Measurements from ENCODE around the gene TOMM70.
A peak's percentile ranks its signal among the peaks of the same experiment; 100 is the strongest.

TOMM70 gene

DNA sequence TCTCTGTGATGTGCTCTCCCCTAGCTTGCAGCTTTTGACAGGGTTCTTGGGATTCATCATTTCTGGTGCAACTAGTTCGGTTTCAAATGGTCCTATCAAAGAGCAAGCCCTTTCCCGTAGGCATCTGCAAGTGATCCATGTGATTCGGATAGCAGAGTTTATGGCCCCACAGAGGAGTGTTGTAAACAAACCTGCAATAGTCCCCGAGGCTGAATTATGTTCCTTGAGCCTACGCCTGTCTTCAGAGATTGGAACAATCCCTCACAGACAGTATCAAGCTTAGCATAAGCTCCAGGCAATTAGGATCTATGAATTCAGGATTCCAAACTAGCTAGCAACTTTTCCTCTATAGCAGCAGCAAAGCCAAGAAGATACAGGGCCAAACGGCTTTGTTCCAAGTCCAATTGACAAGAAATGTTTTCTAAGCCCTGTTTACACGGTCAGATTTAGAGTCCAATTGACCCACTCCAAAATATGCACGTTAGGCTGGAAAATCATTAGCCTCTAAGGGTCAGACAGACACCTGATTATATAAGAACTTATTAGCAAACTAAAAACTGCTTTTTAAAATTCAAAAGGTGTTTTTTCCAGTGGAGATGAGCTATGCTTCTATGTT lies 25.3 kb upstream of the TOMM70 start:
- DNase-seq (ENCODE audit: insufficient read length) (no peak), FAIRE-seq (no peak)
- TF ChIP-seq POLR2AphosphoS5 (IDR thresholded peaks at IDR 0.05; ENCODE audit: low read depth, low read length), result no peak
- no peak for TF ChIP-seq TAF1 (IDR thresholded peaks at IDR 0.05; ENCODE audit: borderline replicate concordance, low read depth, low read length)
- TF ChIP-seq POLR2A (IDR thresholded peaks at IDR 0.05; ENCODE audit: low read depth, low read length), result no peak

DNA sequence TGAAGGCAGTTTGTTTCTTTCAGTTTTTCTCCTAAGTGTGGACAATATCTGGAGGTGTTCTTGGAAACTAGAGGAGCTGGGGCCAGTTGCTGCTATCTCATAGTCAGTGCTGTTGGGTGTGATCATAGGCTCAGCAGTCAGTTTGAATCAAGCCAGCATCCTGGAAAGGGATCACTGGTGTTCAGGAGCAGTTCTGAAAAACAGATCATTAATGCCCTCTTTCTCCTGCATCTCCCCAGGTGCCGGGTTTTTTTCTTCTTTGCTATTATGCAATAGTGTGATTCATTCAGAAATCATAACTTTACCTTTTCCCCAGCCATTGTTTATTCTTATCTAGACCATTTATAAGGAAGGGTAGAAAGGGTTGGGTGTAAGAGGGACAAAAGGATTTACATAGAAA lies 24.4 kb upstream of the TOMM70 start:
- TF ChIP-seq POLR2A (IDR thresholded peaks at IDR 0.05; ENCODE audit: low read depth, low read length), result no peak
- no peak for TF ChIP-seq POLR2AphosphoS5 (IDR thresholded peaks at IDR 0.05; ENCODE audit: low read depth, low read length)
- no peak for TF ChIP-seq TAF1 (IDR thresholded peaks at IDR 0.05; ENCODE audit: borderline replicate concordance, low read depth, low read length)
- no peak for FAIRE-seq

DNA sequence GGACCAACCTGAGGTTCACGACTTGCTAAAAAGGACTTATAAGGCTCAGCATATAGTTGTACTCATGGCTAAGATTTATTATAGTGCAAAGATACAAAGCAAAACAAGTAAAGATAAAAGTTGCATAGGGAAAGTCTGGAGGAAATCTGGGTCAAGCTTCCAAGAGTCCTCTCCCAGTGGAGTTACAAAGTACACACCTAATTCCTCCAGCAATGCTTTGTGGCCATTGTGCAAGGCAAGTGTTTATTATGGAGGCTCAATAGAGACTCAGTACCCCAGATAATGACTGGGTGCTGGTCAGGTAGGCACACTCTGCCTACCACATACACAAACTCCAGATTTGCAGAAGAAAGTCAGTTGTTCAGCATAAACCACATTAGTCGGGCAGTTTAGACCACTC lies 23.4 kb upstream of the TOMM70 start:
- FAIRE-seq, result no peak
- DNase-seq (ENCODE audit: insufficient read length), result no peak
- TF ChIP-seq POLR2A (IDR thresholded peaks at IDR 0.05; ENCODE audit: low read depth, low read length) (no peak), POLR2AphosphoS5 (IDR thresholded peaks at IDR 0.05; ENCODE audit: low read depth, low read length) (no peak), TAF1 (IDR thresholded peaks at IDR 0.05; ENCODE audit: borderline replicate concordance, low read depth, low read length) (no peak)

More for the DNA sequence above, 24.4 kb upstream of the TOMM70 start:
- DNase-seq (ENCODE audit: insufficient read length), result no peak

DNA sequence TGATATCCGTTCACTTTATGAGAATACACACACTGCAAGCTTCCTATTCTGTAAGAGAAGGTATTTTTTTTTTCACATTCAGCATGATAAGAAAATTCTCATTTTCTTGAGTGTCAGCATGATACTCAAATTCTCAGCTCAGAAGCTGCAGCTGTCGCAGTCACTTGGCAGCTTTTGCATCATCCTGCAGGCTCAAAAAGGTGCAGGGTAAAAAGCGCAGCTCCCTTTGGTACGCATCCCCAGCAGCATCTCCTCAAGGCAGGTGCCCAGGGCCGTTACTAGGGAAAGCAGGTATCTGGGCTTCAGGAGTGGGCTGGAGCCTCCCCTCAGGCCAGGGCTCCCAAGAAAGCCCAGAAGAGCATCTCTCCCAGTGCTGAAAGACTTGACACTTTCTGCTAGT lies 22.7 kb upstream of the TOMM70 start:
- TF ChIP-seq POLR2A (IDR thresholded peaks at IDR 0.05; ENCODE audit: low read depth, low read length) (no peak), TAF1 (IDR thresholded peaks at IDR 0.05; ENCODE audit: borderline replicate concordance, low read depth, low read length) (no peak), POLR2AphosphoS5 (IDR thresholded peaks at IDR 0.05; ENCODE audit: low read depth, low read length) (no peak)
- DNase-seq (ENCODE audit: insufficient read length) (no peak), FAIRE-seq (no peak)

DNA sequence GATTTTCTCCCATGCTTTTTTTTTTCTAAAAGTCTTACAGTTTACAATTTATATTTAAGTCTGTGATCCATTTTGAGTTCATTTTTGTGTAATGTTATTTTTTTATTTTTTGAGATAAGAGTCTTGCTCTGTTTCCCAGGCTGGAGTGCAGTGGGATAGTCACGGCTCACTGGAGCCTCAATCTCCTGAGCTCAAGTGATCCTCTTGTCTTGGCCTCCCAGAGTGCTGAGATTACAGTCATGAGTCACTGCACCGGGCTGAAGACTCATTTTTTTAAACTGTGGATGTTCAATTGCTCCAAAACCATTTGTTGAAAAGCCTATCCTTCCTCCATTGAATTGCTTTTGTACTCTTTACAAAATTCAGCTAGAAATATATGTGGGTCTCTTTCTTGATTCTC lies 20.0 kb upstream of the TOMM70 start:
- no peak for FAIRE-seq

DNA sequence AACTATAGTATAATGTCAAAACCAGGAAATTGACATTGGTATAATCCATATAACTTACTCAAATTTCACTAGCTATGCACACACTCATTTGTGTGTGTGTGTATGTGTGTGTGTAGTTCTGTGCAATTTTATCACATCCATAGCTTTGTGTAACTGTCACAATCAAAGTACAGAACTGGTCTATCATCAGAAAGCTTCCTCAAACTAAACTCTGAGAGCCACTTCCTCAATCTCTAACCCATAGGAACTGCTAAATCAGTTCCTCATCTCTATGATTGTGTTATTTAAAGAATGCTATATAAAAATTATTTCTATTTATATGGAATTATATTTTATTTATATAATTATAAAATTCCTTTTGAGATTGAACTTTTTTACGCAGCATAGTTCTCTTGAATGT lies 18.5 kb upstream of the TOMM70 start:
- FAIRE-seq, result peak; percentile 46

More for the DNA sequence above, 20.0 kb upstream of the TOMM70 start:
- no peak for TF ChIP-seq TAF1 (IDR thresholded peaks at IDR 0.05; ENCODE audit: borderline replicate concordance, low read depth, low read length)
- TF ChIP-seq POLR2A (IDR thresholded peaks at IDR 0.05; ENCODE audit: low read depth, low read length), result no peak
- no peak for TF ChIP-seq POLR2AphosphoS5 (IDR thresholded peaks at IDR 0.05; ENCODE audit: low read depth, low read length)
- no peak for DNase-seq (ENCODE audit: insufficient read length)

DNA sequence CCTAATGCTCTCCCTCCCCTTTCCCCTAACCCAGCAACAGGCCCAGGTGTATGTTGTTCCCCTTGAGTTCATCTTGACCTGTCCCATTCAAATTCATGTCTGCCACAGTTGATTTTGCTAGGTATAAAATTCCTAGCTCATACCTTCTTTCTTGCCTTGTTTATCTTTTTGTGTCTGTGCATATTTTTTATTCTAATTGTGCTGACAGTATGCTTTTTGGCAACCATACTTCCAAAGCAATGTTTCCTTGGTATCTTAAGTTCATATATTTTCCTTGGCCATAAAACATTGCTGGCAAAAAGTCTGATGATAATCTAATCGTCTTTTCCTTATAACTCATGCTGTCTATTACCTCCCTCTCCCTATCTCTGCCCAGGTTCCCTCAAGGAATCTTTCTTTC lies 16.0 kb upstream of the TOMM70 start:
- DNase-seq (ENCODE audit: insufficient read length) (no peak), FAIRE-seq (peak; percentile 5)
- TF ChIP-seq POLR2A (IDR thresholded peaks at IDR 0.05; ENCODE audit: low read depth, low read length), result no peak
- TF ChIP-seq TAF1 (IDR thresholded peaks at IDR 0.05; ENCODE audit: borderline replicate concordance, low read depth, low read length), result no peak
- no peak for TF ChIP-seq POLR2AphosphoS5 (IDR thresholded peaks at IDR 0.05; ENCODE audit: low read depth, low read length)

More for the DNA sequence above, 18.5 kb upstream of the TOMM70 start:
- TF ChIP-seq POLR2AphosphoS5 (IDR thresholded peaks at IDR 0.05; ENCODE audit: low read depth, low read length) (no peak), POLR2A (IDR thresholded peaks at IDR 0.05; ENCODE audit: low read depth, low read length) (no peak), TAF1 (IDR thresholded peaks at IDR 0.05; ENCODE audit: borderline replicate concordance, low read depth, low read length) (no peak)
- DNase-seq (ENCODE audit: insufficient read length), result no peak

DNA sequence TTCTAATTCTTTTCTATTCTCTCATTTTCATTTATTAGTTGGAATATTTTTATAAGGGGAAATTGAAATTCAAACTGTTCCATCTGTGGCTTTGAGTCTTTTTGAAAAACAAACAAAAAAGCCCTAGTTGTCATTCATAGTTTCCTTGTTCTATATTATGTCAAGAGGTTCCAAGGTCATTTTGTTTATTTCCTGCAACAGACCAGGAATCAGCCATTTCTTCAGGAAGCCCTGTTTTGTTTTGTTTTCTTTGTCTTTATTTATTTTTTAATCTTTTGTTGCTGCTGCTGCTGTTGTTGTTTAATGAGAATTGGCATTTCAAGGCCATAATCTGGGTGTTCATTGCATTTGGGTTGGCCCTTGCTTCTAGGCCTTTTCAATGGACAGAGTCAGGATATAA lies 15.3 kb upstream of the TOMM70 start:
- DNase-seq (ENCODE audit: insufficient read length), result no peak
- no peak for TF ChIP-seq TAF1 (IDR thresholded peaks at IDR 0.05; ENCODE audit: borderline replicate concordance, low read depth, low read length)
- TF ChIP-seq POLR2A (IDR thresholded peaks at IDR 0.05; ENCODE audit: low read depth, low read length), result no peak
- no peak for TF ChIP-seq POLR2AphosphoS5 (IDR thresholded peaks at IDR 0.05; ENCODE audit: low read depth, low read length)
- no peak for FAIRE-seq

DNA sequence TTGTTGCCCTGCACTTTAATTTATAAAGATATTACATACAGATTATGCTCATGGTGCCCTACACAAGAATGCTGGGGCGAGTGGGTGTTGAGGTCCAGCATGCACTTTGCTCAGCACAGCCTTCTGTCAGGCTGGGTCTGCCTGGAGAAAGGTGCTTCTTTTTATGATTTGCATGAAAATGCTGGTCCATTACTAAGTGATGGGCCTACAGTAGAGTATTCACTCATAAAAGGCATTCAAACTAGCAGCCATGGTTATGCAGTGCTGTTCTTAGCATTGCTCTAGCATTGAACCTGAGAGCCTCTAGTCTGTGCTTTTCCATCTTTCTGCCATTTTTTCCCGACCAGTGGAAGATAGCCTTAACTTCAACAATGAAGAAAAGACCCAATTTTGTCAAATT lies 12.7 kb upstream of the TOMM70 start:
- no peak for DNase-seq (ENCODE audit: insufficient read length)
- TF ChIP-seq POLR2AphosphoS5 (IDR thresholded peaks at IDR 0.05; ENCODE audit: low read depth, low read length) (no peak), POLR2A (IDR thresholded peaks at IDR 0.05; ENCODE audit: low read depth, low read length) (no peak), TAF1 (IDR thresholded peaks at IDR 0.05; ENCODE audit: borderline replicate concordance, low read depth, low read length) (no peak)
- no peak for FAIRE-seq

DNA sequence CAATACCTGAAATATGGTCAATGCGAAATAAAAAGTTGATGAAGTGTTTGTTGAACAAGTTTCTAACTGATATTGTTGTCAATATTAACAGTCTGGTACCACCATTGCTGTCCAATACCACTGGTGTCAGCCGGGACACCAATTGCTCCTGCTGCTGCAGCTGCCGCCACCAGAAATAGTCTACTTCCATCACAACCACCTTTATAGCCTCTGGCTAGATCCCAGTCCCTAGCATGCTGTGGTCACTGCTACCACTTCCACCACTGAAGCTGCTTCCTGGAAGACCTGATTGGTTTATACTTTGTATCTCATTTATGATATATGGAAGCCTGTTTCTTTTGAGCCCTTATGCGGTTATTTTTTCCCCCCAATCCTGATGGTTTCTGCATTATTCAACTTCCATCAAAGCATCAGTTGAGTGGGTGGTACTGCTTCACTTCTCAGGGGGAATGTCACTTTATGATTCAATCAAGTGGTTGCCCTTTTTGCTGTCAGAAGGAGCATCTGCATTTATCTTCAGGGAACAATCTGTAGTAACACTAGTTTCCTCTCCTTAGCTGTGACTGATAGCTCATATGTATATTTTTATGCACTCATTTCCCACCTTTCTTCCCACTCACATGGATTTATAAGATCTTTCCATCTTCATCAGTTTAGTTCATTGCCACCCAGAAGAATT lies 12.2 kb upstream of the TOMM70 start:
- no peak for FAIRE-seq
- no peak for DNase-seq (ENCODE audit: insufficient read length)

DNA sequence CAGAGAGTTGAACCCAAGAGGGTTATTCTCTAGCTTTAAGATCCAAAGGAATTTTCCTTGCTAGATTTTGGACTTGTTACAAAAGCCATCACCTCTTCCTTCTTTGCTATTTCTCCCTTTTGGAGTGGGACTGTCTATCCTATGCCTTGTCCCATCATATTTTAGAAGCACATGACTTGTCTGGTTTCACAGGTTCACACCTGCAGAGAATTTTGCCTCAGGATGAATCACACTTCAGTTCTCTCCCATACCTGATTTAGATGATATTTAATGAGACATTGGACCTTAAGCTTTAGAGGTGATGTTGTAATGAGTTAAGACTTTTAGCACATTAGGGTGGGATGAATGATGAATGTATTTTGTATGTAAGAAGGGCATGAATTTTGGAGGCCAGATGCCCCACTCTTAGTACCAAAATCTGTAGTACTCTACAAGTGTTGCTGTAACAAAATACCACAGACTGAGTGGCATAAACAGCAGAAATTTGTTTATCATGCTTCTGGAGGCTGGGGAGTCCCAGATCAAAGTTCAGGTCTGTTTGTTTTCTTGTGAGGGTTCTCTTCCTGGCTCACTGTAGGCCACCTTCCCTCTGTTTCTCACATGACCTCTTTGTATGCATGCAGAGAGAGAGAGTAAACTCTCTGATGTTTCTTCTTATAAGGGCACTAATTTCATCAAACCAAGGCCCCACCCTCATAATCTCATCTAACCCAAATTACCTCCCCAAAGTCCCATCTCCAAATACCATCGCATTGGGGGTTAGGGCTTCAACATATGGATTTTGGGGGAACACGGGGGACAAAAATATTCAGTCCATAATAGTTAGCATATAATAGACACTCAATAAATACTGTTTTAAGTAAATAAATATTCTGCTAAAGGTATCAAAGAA lies 10.4 kb upstream of the TOMM70 start:
- no peak for DNase-seq (ENCODE audit: insufficient read length)
- no peak for FAIRE-seq
- no peak for TF ChIP-seq POLR2A (IDR thresholded peaks at IDR 0.05; ENCODE audit: low read depth, low read length)
- no peak for TF ChIP-seq TAF1 (IDR thresholded peaks at IDR 0.05; ENCODE audit: borderline replicate concordance, low read depth, low read length)
- no peak for TF ChIP-seq POLR2AphosphoS5 (IDR thresholded peaks at IDR 0.05; ENCODE audit: low read depth, low read length)

More for the DNA sequence above, 12.2 kb upstream of the TOMM70 start:
- TF ChIP-seq POLR2A (IDR thresholded peaks at IDR 0.05; ENCODE audit: low read depth, low read length), result no peak
- TF ChIP-seq POLR2AphosphoS5 (IDR thresholded peaks at IDR 0.05; ENCODE audit: low read depth, low read length), result no peak

Measured in GM12892 (cell line).